ENCODE measurements around the gene SART3.

GRCh38 chr12:108517288-108518100 lies 43.5 kb downstream of the SART3 start:
- TF ChIP-seq CTCF (conservative IDR thresholded peaks at IDR 0.05 in 1 of 2, IDR thresholded peaks at IDR 0.05 in 1 of 2; ENCODE audit: extremely low read depth in 1 of 2, insufficient read depth in 1 of 2, low read depth in 1 of 2, low read length in 2 of 2) = no peak
- TF ChIP-seq EZH2 (IDR thresholded peaks at IDR 0.05; ENCODE audit: borderline replicate concordance, low read length) = no peak
